GM21526 (cell line): ENCODE results near the gene ENTPD3.
A peak's percentile ranks its signal among the peaks of the same experiment; 100 is the strongest.
"Not testable (repeated sequence)": the region's sequence is repeated elsewhere in the genome, so short reads cannot be mapped to it uniquely, and the experiment has no call there.

ENCODE experiments used
- ATAC-seq: cut with Tn5 transposase; IDR thresholded peaks from one replicate; pipeline ENCODE4 v1.9.1; 2021; ENCODE audit warnings: moderate library complexity; ENCODE audit not compliant: unreplicated experiment, low FRiP score

Gene ENTPD3

GRCh38 chr3:40456940-40457823 lies 70.2 kb downstream of the ENTPD3 start, which contains the start of gene RPL14:
Gene RPL14, plus strand, starts transcription at chr3:40457339. Its CDS starts 133 bp downstream, at chr3:40457472.
- ATAC-seq, result peak; percentile 67

GRCh38 chr3:40458473-40458872 lies 71.5 kb downstream of the ENTPD3 start:
- ATAC-seq, result no peak

DNA sequence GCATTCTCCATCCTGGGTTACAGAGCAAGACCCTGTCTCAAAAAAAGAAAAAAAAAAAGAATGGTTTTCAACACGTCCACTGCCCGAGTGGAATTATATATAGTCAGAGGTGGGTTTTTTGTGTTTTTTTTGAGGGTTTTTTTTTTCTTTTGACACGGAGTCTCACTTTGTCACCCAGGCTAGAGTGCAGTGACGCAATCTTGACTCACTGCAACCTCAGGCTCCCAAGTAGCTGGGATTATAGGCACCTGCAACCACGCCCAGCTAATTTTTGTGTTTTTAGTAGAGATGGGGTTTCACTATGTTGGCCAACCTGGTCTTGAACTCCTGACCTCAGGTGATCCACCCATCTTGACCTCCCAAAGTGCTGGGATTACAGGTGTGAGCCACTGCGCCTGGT lies 73.5 kb downstream of the ENTPD3 start:
- not testable (repeated sequence) for ATAC-seq

DNA sequence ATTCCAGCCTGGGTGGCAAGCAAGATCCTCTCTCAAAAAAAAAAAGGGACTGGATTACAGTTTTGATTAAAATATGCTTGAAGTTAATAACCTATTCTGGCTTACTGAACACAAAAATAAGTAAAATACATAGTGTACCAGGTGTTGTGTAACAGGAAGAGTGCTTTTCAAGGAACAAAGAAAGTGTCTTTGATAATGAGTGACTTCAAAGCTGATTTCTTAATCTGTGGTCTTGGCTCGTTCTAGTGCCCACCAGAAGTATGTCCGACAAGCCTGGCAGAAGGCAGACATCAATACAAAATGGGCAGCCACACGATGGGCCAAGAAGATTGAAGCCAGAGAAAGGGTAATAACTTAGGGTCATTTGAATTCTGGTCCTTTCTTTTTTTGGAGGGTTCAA lies 74.2 kb downstream of the ENTPD3 start:
- ATAC-seq, result no peak

DNA sequence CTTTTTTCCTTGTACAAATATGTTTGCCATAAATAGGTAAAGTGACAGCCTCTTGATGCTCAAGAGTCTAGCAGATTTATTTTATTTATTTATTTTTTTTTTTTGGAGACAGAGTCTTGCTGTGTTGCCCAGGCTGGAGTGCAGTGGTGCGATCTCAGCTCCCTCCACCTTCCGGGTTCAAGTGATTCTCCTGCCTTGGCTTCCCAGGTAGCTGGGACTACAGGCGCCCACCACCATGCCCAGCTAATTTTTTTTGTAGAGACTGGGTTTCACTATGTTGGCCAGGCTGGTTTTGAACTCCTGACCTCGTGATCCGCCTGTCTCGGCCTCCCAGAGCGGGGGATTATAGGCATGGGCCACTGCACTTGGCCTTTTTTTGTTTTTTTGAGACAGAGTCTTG lies 75.9 kb downstream of the ENTPD3 start:
- ATAC-seq, result not testable (repeated sequence)

DNA sequence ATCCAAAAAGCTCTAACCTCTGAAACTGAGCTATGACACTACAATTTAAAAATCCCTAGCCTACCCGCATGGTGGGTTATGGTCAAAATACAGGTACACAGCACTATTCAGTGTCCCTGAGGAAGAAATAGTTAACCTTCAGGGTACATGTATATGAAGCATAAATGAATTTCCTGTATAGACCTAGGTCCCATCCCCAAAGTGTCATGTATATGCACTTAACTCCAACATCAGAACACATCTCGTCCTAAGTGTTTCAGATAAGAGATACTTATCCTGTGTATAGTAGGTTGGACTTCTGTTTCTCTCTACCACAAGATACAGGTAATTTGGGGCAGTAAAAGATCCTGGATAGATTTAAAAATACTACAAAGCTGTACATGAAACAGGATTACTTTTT lies 76.6 kb downstream of the ENTPD3 start:
- no peak for ATAC-seq

- ATAC-seq, result no peak
These were observed 77.5 kb downstream of the ENTPD3 start for GRCh38 chr3:40464339-40465110.

- ATAC-seq, result no peak
These were observed 78.1 kb downstream of the ENTPD3 start for GRCh38 chr3:40465111-40465407.

- no peak for ATAC-seq
These were observed 78.5 kb downstream of the ENTPD3 start for GRCh38 chr3:40465456-40465855.

DNA sequence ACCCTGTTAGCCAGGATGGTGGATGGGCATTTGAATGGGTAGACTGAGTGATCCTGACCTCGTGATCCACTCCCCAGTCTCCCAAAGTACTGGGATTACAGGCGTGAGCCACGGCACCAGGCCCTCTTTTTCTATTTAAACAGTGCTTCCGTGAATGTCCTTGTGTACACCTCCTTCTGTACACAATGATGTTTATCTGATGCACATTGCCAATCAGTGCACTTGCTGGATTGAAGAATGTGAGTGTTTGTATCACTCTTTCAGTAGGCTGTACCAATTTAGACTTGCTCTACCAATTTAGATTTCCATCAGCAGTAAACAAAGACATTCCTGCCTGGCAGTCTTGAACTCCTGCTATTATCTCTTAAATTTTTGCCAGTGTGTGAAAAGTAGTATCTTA lies 81.0 kb downstream of the ENTPD3 start:
- no peak for ATAC-seq

GRCh38 chr3:40470701-40471100 lies 83.7 kb downstream of the ENTPD3 start:
- ATAC-seq, result no peak

GRCh38 chr3:40476478-40477470 lies 89.8 kb downstream of the ENTPD3 start, which contains the start of gene ZNF619:
Gene ZNF619, plus strand, starts transcription at chr3:40477122. Its CDS starts 858 bp downstream, at chr3:40477980.
- peak; percentile 76 for ATAC-seq

DNA sequence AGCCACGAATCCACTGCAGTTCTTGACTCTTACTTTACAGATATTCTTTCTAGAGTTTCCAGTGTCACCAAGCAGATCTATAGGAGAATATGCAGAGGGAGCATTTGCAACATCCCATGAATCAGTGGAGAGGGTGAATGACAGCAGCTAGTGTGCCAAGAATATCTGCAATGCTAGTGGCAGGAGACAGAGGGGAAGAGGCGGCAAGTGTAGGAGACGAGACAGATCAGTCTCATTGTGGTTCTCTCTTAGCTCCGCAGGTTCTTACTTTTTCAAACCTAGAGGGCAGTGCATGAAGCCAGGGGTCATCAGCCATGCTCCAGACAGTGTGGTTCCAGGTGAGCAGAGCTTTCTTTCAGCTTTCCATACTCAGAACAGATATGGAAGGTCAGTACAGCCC lies 90.7 kb downstream of the ENTPD3 start:
- no peak for ATAC-seq
